Measurements from ENCODE around the gene PDGFA.

Gene PDGFA

GRCh38 chr7:480531-481218 lies 39.0 kb downstream of the PDGFA start:
- Histone ChIP-seq H3F3A (ENCODE audit: control insufficient read depth, insufficient read depth) (no peaks in the 10 kb centered on the region), H3K4me3 (ENCODE audit: low read length) (no peak overlapping the region), H3K9me3 (ENCODE audit: control insufficient read depth, insufficient read depth, low read length) (peaks cover 31% of the 10 kb centered on the region; the same call in 1 of the 2 replicates), H3K9me2 (replicated peaks; ENCODE audit: control insufficient read depth, low read length) (no peaks in the 10 kb centered on the region), H3K4me2 (ENCODE audit: low read length) (no peak overlapping the region), H4K20me1 (ENCODE audit: control insufficient read depth, insufficient read depth, low read depth, low read length) (no peaks in the 10 kb centered on the region), H3K4me1 (ENCODE audit: control insufficient read depth, low read length) (no peaks in the 10 kb centered on the region), H3K79me2 (ENCODE audit: control insufficient read depth, low read length) (no peaks in the 10 kb centered on the region), H3K36me3 (ENCODE audit: control insufficient read depth, low read length) (no peaks in the 10 kb centered on the region), H3K27ac (ENCODE audit: low read depth, low read length) (no peak overlapping the region), H3K27me3 (ENCODE audit: control insufficient read depth, low read length) (no peaks in the 10 kb centered on the region)
- TF ChIP-seq EZH2phosphoT487 (IDR thresholded peaks at IDR 0.05; ENCODE audit: borderline replicate concordance, low read length), result no peak
- TF ChIP-seq CTCF (IDR thresholded peaks at IDR 0.05; ENCODE audit: low read depth, low read length, poor library complexity, severe bottlenecking), result no peak

- no peaks in the 10 kb centered on the region for H3K4me1 ChIP-seq (ENCODE audit: control insufficient read depth, low read length)
Measured at GRCh38 chr7:479948-480499, 39.6 kb downstream of the PDGFA start.

GRCh38 chr7:479115-479947 lies 40.3 kb downstream of the PDGFA start:
- Histone ChIP-seq H3K79me2 (ENCODE audit: control insufficient read depth, low read length) (no peaks in the 10 kb centered on the region), H4K20me1 (ENCODE audit: control insufficient read depth, insufficient read depth, low read depth, low read length) (no peaks in the 10 kb centered on the region), H3F3A (ENCODE audit: control insufficient read depth, insufficient read depth) (no peaks in the 10 kb centered on the region), H3K4me3 (ENCODE audit: low read length) (no peak overlapping the region), H3K4me1 (ENCODE audit: control insufficient read depth, low read length) (no peaks in the 10 kb centered on the region), H3K36me3 (ENCODE audit: control insufficient read depth, low read length) (no peaks in the 10 kb centered on the region), H3K9me3 (ENCODE audit: control insufficient read depth, insufficient read depth, low read length) (peaks cover 27% of the 10 kb centered on the region; the same call in 1 of the 2 replicates), H3K27ac (ENCODE audit: low read depth, low read length) (no peak overlapping the region), H3K4me2 (ENCODE audit: low read length) (no peak overlapping the region), H3K9me2 (replicated peaks; ENCODE audit: control insufficient read depth, low read length) (no peaks in the 10 kb centered on the region), H3K27me3 (ENCODE audit: control insufficient read depth, low read length) (no peaks in the 10 kb centered on the region)
- TF ChIP-seq CTCF (IDR thresholded peaks at IDR 0.05; ENCODE audit: low read depth, low read length, poor library complexity, severe bottlenecking), result no peak
- TF ChIP-seq EZH2phosphoT487 (IDR thresholded peaks at IDR 0.05; ENCODE audit: borderline replicate concordance, low read length), result no peak

More at GRCh38 chr7:479948-480499, 39.6 kb downstream of the PDGFA start:
- no peaks in the 10 kb centered on the region for H3K79me2 ChIP-seq (ENCODE audit: control insufficient read depth, low read length)
- peaks cover 26% of the 10 kb centered on the region; the same call in 1 of the 2 replicates for H3K9me3 ChIP-seq (ENCODE audit: control insufficient read depth, insufficient read depth, low read length)
- H3K9me2 ChIP-seq (replicated peaks; ENCODE audit: control insufficient read depth, low read length), result no peaks in the 10 kb centered on the region
- H4K20me1 ChIP-seq (ENCODE audit: control insufficient read depth, insufficient read depth, low read depth, low read length), result no peaks in the 10 kb centered on the region
- no peaks in the 10 kb centered on the region for H3K27me3 ChIP-seq (ENCODE audit: control insufficient read depth, low read length)
- H3K27ac ChIP-seq (ENCODE audit: low read depth, low read length), result no peak overlapping the region
- TF ChIP-seq CTCF (IDR thresholded peaks at IDR 0.05; ENCODE audit: low read depth, low read length, poor library complexity, severe bottlenecking) (no peak), EZH2phosphoT487 (IDR thresholded peaks at IDR 0.05; ENCODE audit: borderline replicate concordance, low read length) (no peak)
- H3K36me3 ChIP-seq (ENCODE audit: control insufficient read depth, low read length), result no peaks in the 10 kb centered on the region
- no peak overlapping the region for H3K4me3 ChIP-seq (ENCODE audit: low read length)
- H3K4me2 ChIP-seq (ENCODE audit: low read length), result no peak overlapping the region
- no peaks in the 10 kb centered on the region for H3F3A ChIP-seq (ENCODE audit: control insufficient read depth, insufficient read depth)

All from DOHH2 (cell line).